SK-N-MC (cell line): Measurements from ENCODE around the gene LRMDA.

ENCODE experiments used
- DNase-seq: peaks from one replicate; pipeline ENCODE4 v3.0.0-alpha.2; 2011; ENCODE audit warnings: low read depth, low spot score
- H3K27ac ChIP-seq: fragments of 200-600 bp; sonication (generic); 2 replicates; pipeline ENCODE4 v1.5.1; 2016; ENCODE audit warnings: mixed run types
- H3K36me3 ChIP-seq: fragments of 200-600 bp; sonication (generic); 2 replicates; pipeline ENCODE4 v1.6.1; 2017; ENCODE audit warnings: antibody characterized with exemption, low read length, mixed read lengths; ENCODE audit not compliant: insufficient read depth
- H3K4me3 ChIP-seq: fragments of 200-600 bp; sonication (generic); 2 replicates; pipeline ENCODE4 v1.5.1; 2016
- H3K9ac ChIP-seq: fragments of 200-600 bp; sonication (generic); 2 replicates; pipeline ENCODE4 v1.8.0; 2017; ENCODE audit warnings: mixed run types, mixed read lengths; ENCODE audit not compliant: insufficient read length
- H3K9me3 ChIP-seq: fragments of 200-600 bp; sonication (generic); 2 replicates; pipeline ENCODE4 v1.6.1; 2017; ENCODE audit warnings: low read depth, mild to moderate bottlenecking, antibody characterized with exemption, low read length, moderate library complexity, mixed read lengths
- EZH2 ChIP-seq: fragments of 200-600 bp; sonication (generic); IDR thresholded peaks from one replicate; pipeline ENCODE4 v1.6.1; 2017; ENCODE audit warnings: antibody characterized with exemption
- FOXP2 ChIP-seq: optimal IDR thresholded peaks from 2 replicates; pipeline ENCODE3; 2011; ENCODE audit warnings: mild to moderate bottlenecking, moderate library complexity; ENCODE audit not compliant: insufficient read depth; ENCODE audit errors: extremely low read length, control extremely low read depth
- POLR2AphosphoS5 ChIP-seq: IDR thresholded peaks from 2 replicates; pipeline ENCODE4 v1.6.1; 2012; ENCODE audit warnings: mild to moderate bottlenecking, low read depth, low read length, borderline replicate concordance

LRMDA gene

GRCh38 chr10:75496191-75496567, 64.8 kb downstream of the LRMDA start:
- H3K9me3 ChIP-seq, result no peaks in the 10 kb centered on the region
- no peak overlapping the region for H3K27ac ChIP-seq
- DNase-seq, result no peak
- no peak for TF ChIP-seq POLR2AphosphoS5
- no peak for TF ChIP-seq FOXP2
- no peak for TF ChIP-seq EZH2
- H3K36me3 ChIP-seq, result no peaks in the 10 kb centered on the region
- no peak overlapping the region for H3K9ac ChIP-seq
- H3K4me3 ChIP-seq, result no peak overlapping the region

GRCh38 chr10:75497997-75498883, 66.8 kb downstream of the LRMDA start:
- Histone ChIP-seq H3K36me3 (no peaks in the 10 kb centered on the region), H3K9me3 (no peaks in the 10 kb centered on the region), H3K9ac (no peak overlapping the region), H3K4me3 (no peak overlapping the region), H3K27ac (no peak overlapping the region)
- DNase-seq, result no peak
- TF ChIP-seq FOXP2 (no peak), EZH2 (no peak), POLR2AphosphoS5 (no peak)

- H3K36me3 ChIP-seq, result no peaks in the 10 kb centered on the region
- H3K9me3 ChIP-seq, result no peaks in the 10 kb centered on the region
- no peak overlapping the region for H3K27ac ChIP-seq
- H3K9ac ChIP-seq, result no peak overlapping the region
- DNase-seq, result no peak
- TF ChIP-seq POLR2AphosphoS5, result no peak
- TF ChIP-seq EZH2, result no peak
- TF ChIP-seq FOXP2, result no peak
- H3K4me3 ChIP-seq, result no peak overlapping the region
Measured at GRCh38 chr10:75498884-75499350, 67.5 kb downstream of the LRMDA start.

- Histone ChIP-seq H3K4me3 (no peak overlapping the region), H3K36me3 (no peaks in the 10 kb centered on the region), H3K27ac (no peak overlapping the region), H3K9me3 (no peaks in the 10 kb centered on the region), H3K9ac (no peak overlapping the region)
- TF ChIP-seq FOXP2 (no peak), EZH2 (no peak), POLR2AphosphoS5 (no peak)
- no peak for DNase-seq
Measured at GRCh38 chr10:75499556-75500160, 68.2 kb downstream of the LRMDA start.

- DNase-seq, result no peak
- no peaks in the 10 kb centered on the region for H3K9me3 ChIP-seq
- no peaks in the 10 kb centered on the region for H3K36me3 ChIP-seq
- no peak overlapping the region for H3K27ac ChIP-seq
- no peak overlapping the region for H3K4me3 ChIP-seq
- H3K9ac ChIP-seq, result no peak overlapping the region
- TF ChIP-seq POLR2AphosphoS5, result no peak
- TF ChIP-seq FOXP2, result no peak
- no peak for TF ChIP-seq EZH2
Measured at GRCh38 chr10:75502389-75502788, 71.0 kb downstream of the LRMDA start.

- Histone ChIP-seq H3K27ac (no peak overlapping the region), H3K36me3 (no peaks in the 10 kb centered on the region), H3K9ac (no peak overlapping the region), H3K9me3 (no peaks in the 10 kb centered on the region), H3K4me3 (no peak overlapping the region)
- TF ChIP-seq EZH2 (no peak), POLR2AphosphoS5 (no peak), FOXP2 (no peak)
- DNase-seq, result no peak
Measured at GRCh38 chr10:75502838-75503237, 71.4 kb downstream of the LRMDA start.

DNA sequence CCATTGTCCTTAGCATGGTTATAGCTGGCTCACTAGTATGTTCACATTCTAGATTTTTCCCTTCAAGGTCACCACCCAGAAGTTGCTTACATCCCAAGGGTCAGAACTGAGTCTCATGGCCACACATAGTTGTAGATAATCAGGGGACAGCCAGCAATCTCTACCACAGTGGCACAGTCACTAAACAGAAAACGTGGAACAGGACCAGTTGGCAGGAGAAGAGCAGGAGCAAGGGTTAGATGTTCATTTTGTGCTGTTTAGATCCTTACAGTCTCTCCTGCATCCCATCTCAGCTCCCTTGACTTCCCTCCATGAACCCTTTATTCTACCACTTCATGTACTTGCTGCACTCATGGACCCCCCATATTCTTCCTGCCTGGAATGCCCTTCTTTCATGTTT, 73.9 kb downstream of the LRMDA start:
- Histone ChIP-seq H3K36me3 (no peaks in the 10 kb centered on the region), H3K27ac (no peak overlapping the region), H3K4me3 (no peak overlapping the region), H3K9ac (no peak overlapping the region), H3K9me3 (no peaks in the 10 kb centered on the region)
- no peak for TF ChIP-seq POLR2AphosphoS5
- TF ChIP-seq EZH2, result no peak
- no peak for TF ChIP-seq FOXP2
- no peak for DNase-seq

DNA sequence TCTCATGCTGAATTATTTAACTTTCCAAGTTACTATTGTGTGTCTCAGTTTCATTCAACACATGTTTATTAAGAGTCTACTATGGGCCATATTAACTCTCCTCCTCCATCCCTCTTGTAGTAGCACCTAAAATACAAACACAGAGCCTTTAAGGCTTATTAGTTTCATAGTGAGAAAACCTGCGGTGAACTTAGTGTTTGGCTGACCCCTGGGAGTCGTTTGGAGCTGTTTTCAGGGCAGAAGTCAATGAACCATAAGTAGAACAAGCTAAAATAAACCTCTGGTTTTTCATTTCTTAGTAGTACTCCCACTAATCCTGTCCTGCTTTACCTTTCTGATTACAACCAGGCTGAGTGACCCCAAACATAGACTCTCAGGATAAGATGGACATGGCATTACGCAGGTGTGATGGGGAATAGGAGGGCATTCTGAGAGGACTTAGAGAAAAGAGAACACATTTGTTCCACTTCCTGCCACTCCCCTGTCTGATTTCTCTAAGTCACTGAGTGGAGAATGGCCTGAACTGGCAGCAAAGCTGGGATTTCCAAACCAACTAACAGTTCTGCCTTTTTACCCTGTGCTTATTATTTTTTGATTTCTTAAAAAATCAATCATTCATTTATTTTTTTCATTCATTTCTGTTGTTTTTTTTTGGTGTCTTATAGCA, 74.5 kb downstream of the LRMDA start:
- Histone ChIP-seq H3K9me3 (no peaks in the 10 kb centered on the region), H3K36me3 (no peaks in the 10 kb centered on the region)
- TF ChIP-seq FOXP2, result no peak

More for the DNA sequence above, 74.5 kb downstream of the LRMDA start:
- Histone ChIP-seq H3K9ac (no peak overlapping the region), H3K4me3 (no peak overlapping the region), H3K27ac (no peak overlapping the region)
- DNase-seq, result no peak
